Esophagus muscularis mucosa (tissue), 4 donors: ENCODE data around the gene ZMYM2. TPM values are rescaled to one million over a fixed set of nuclear protein-coding genes. Genes with fewer than 3 reads are reported as not detected.

ENCODE experiments used
- DNase-seq: peaks from one replicate; pipeline ENCODE4 v3.0.0-alpha.2; 2017; ENCODE audit errors: extremely low spot score
- H3K27ac ChIP-seq, 4 donors: fragments of 200-600 bp; sonication (generic); replicated peaks in 1 of 4; 1 replicate in 3 of 4; 2 replicates in 1 of 4; pipeline ENCODE4 v1.5.1; 2016 to 2019; ENCODE audit warnings: mild to moderate bottlenecking in 1 of 4
- H3K27me3 ChIP-seq, 4 donors: fragments of 200-600 bp; sonication (generic); one replicate each; pipeline versions ENCODE4 v1.5.1 to v1.6.0; 2016 to 2019
- H3K36me3 ChIP-seq, 4 donors: fragments of 200-600 bp; sonication (generic); one replicate each; pipeline ENCODE4 v1.5.1; 2016 to 2019
- H3K4me1 ChIP-seq, 4 donors: fragments of 200-600 bp; sonication (generic); one replicate each; pipeline ENCODE4 v1.5.1; 2016 to 2019
- H3K4me3 ChIP-seq, 4 donors: fragments of 200-600 bp; sonication (generic); 1 replicate in 2 of 4; 2 replicates in 2 of 4; pipeline ENCODE4 v1.5.1; 2016 to 2019; ENCODE audit warnings: mild to moderate bottlenecking in 4 of 4, moderate library complexity in 1 of 4
- H3K9me3 ChIP-seq, 4 donors: fragments of 200-600 bp; sonication (generic); 1 replicate in 3 of 4; 2 replicates in 1 of 4; pipeline ENCODE4 v1.5.1; 2016 to 2019
- EP300 ChIP-seq: sonication (generic); formaldehyde crosslinking; IDR thresholded peaks from one replicate; pipeline ENCODE4 v1.6.1; 2017; ENCODE audit warnings: antibody characterized with exemption
- POLR2A ChIP-seq: fragments of 450-650 bp; IDR thresholded peaks from one replicate; pipeline ENCODE4 v1.6.1; 2017; ENCODE audit warnings: antibody characterized with exemption, moderate library complexity, mild to moderate bottlenecking, low read depth
- POLR2AphosphoS5 ChIP-seq, 2 donors: sonication (generic); formaldehyde crosslinking; IDR thresholded peaks; one replicate each; pipeline ENCODE4 v1.6.1; 2017; ENCODE audit warnings: antibody characterized with exemption in 2 of 2
- whole genome bisulfite sequencing: methylation state at CpG from one replicate; pipeline ENCODE4 v1.1.5; 2018; 5-methylcytosine and 5-hydroxymethylcytosine counted together
- intact Hi-C: fragments of 100-400 bp; cut with DNase I; formaldehyde crosslinking; loops from one replicate; pipeline ENCODE4 v1.15.1; 2023
- total RNA-seq, 4 donors: library from RNA; depleted of rRNA; stranded (reverse); fragments of >200 nt; gene quantifications; one replicate each; pipeline versions ENCODE4 v1.1.0 to v1.2.1, GENCODE V29; 2016
- TF ChIP-seq, protein P1 (sequence below), 3 experiments: fragments of 200-600 bp in 2 of 3; fragments of 450-650 bp in 1 of 3; sonication (generic) in 2 of 3; IDR thresholded peaks; one replicate each; pipeline ENCODE4 v1.5.1; 2017 to 2019; ENCODE audit warnings: antibody characterized with exemption in 3 of 3, mild to moderate bottlenecking in 2 of 3, moderate library complexity in 1 of 3

Gene ZMYM2
- total RNA-seq, 4 donors from 2014 or later = 36.8 to 49.4 (median 45.5) TPM

DNA sequence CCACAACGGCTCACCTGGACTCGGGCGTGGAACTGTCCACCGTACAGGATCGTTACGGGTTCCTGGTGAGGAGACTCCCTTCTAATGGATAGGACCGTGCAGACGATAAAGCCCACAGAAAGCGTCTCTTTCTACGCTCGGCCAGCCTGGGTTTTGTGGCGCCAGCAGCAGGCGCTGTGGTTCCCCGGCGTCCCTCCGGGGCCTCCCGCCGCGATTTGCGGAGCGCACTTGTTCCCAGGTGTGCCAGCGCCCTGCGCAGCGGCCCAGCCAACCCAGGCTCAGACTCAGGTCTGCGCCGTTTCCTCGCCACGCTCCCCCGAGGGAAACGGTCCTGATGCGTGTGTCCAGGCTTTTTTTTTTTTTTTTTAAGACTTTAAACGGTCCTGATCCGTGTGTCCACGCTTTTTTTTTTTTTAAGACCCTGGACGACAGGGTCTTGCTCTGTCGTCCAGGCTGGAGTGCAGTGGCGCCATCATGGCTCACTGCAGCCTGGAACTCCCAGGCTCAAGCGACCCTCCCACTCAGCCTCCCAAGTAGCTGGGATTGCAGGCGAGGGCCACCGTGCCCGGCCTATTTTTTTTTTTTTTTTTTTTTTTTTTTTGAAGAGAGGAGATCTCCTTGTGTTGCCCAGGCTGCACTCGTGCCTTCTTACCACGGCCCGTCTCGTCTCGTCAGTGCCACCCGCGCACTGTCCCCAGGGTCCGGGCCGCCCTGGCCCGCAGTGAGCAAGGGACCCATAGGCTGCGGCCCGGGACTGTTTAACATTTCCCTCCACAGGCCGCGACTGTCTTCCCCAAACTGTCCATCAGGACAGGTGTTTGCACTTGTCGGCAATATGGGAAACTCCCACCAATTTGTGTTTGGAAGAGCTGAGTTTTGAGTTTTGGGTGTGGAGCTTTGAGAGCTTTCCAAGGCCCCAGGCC, 178.5 kb downstream of the ZMYM2 start:
- peak overlapping the region in 2 of 4 donors; percentile 23 to 24 for H3K4me3 ChIP-seq
- H3K9me3 ChIP-seq = no peaks in the 10 kb centered on the region
- WGBS = 24% methylated on average over 43 of the region's 56 CpGs
- intact Hi-C loops = no loop called here
- H3K4me1 ChIP-seq = peaks cover 9 to 15% (median 12%) of the 10 kb centered on the region in 4 donors
- no peak for TF ChIP-seq POLR2A
- TF ChIP-seq, protein P1, sequence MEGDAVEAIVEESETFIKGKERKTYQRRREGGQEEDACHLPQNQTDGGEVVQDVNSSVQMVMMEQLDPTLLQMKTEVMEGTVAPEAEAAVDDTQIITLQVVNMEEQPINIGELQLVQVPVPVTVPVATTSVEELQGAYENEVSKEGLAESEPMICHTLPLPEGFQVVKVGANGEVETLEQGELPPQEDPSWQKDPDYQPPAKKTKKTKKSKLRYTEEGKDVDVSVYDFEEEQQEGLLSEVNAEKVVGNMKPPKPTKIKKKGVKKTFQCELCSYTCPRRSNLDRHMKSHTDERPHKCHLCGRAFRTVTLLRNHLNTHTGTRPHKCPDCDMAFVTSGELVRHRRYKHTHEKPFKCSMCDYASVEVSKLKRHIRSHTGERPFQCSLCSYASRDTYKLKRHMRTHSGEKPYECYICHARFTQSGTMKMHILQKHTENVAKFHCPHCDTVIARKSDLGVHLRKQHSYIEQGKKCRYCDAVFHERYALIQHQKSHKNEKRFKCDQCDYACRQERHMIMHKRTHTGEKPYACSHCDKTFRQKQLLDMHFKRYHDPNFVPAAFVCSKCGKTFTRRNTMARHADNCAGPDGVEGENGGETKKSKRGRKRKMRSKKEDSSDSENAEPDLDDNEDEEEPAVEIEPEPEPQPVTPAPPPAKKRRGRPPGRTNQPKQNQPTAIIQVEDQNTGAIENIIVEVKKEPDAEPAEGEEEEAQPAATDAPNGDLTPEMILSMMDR (IDR thresholded peaks at IDR 0.05) = peak in 1 of 3 experiments; percentile 27
- H3K27ac ChIP-seq = no peak overlapping the region
- H3K36me3 ChIP-seq = no peaks in the 10 kb centered on the region
- DNase-seq = no peak
- peaks cover 0 to 66% (median 10%) of the 10 kb centered on the region in 4 donors for H3K27me3 ChIP-seq

DNA sequence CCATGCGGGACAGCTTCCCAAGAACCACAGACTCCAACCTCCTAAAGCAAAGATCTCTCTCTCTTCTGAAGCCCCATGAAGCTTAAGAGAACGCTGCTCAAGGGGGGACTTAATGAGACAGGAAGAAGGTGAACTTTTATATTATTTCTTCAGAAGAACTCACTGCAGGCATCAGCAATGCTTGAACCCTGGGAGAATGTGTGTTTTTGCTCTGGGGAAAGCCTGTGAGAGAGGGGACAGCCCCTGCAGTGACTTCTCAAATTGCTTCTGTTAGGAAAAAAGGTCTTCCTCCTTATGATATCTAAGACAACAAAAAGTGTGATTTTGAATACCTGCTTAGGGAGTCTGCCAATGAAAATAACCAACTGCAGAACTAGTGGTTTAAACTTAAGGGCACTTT, 179.3 kb downstream of the ZMYM2 start:
- Histone ChIP-seq H3K36me3 (no peaks in the 10 kb centered on the region), H3K9me3 (no peaks in the 10 kb centered on the region), H3K4me1 (peaks cover 14 to 20% (median 18%) of the 10 kb centered on the region in 4 donors), H3K27me3 (peaks cover 0 to 72% (median 17%) of the 10 kb centered on the region in 4 donors), H3K4me3 (no peak overlapping the region), H3K27ac (no peak overlapping the region)
- WGBS = 56% methylated on average over 2 of the region's 2 CpGs
- TF ChIP-seq, protein P1 (IDR thresholded peaks at IDR 0.05) = no peak
- TF ChIP-seq POLR2A = no peak
- no peak for TF ChIP-seq POLR2AphosphoS5 (IDR thresholded peaks at IDR 0.05)
- TF ChIP-seq EP300 = no peak
- DNase-seq = no peak
- intact Hi-C loops = no loop called here

DNA sequence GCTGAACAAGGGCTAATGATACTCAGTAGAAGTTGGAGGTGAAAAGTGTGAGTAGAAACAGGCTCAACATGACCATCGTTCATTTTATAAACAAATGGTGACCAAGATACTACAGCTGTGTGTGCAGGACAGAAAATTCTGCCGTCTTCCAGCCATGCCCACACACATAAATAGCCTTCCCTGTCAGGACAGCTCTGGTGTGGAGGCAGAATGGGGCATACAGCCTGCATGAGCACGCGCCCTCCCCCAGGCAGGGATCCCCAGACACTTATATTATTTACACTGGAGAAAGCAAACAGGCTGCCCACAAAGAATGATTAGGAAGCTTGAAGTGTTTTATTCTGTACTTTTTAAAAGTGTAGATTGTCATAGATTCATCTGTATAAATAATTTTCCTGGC, 182.0 kb downstream of the ZMYM2 start:
- Histone ChIP-seq H3K27ac (no peak overlapping the region), H3K36me3 (no peaks in the 10 kb centered on the region), H3K9me3 (no peaks in the 10 kb centered on the region), H3K4me1 (peaks cover 14 to 20% (median 18%) of the 10 kb centered on the region in 4 donors), H3K4me3 (no peak overlapping the region), H3K27me3 (peaks cover 0 to 85% (median 18%) of the 10 kb centered on the region in 4 donors)
- 73% methylated on average over 4 of the region's 4 CpGs for WGBS
- intact Hi-C loops = loop anchor here (2.0 kb wide), 1 partner anchor 36 kb away; no protein-coding TSS in a partner anchor
- TF ChIP-seq EP300 (no peak), POLR2AphosphoS5 (IDR thresholded peaks at IDR 0.05) (no peak), POLR2A (no peak)
- TF ChIP-seq, protein P1 (IDR thresholded peaks at IDR 0.05) = no peak
- DNase-seq = no peak

Other genes with a start within 250 kb of the ZMYM2 start
- gene PSPC1, start 175.8 kb upstream of the ZMYM2 start, total RNA-seq = 10 to 100 TPM; 35.0 to 53.8 (median 48.4) TPM
- gene ZMYM5, start 95.1 kb upstream of the ZMYM2 start, total RNA-seq = 10 to 100 TPM in 3 of 4 donors, 1 to 10 TPM in 1; 9.7 to 13.4 (median 11.9) TPM
- gene GJA3, start 202.3 kb downstream of the ZMYM2 start, total RNA-seq = not detected
- gene GJB2, start 234.2 kb downstream of the ZMYM2 start, total RNA-seq = under 1 TPM in 2 of 4 donors, not detected in 2; 0.50 to 0.75 TPM